PFSK-1 (cell line): Measurements from ENCODE around the gene GCAT.

Experiments
- POLR2AphosphoS5 ChIP-seq: IDR thresholded peaks from 2 replicates; pipeline ENCODE4 v1.6.1; 2012; ENCODE audit warnings: low read depth, mild to moderate bottlenecking, control low read depth, low read length, moderate library complexity
- REST ChIP-seq, 2 experiments: IDR thresholded peaks; 2 replicates each; pipeline versions ENCODE4 v1.6.1 to v1.8.0; 2011 to 2012; ENCODE audit warnings: low read depth in 2 of 2, low read length in 2 of 2, control low read depth in 1 of 2, inconsistent platforms in 1 of 2, mild to moderate bottlenecking in 1 of 2, moderate library complexity in 1 of 2; ENCODE audit not compliant: insufficient read depth in 1 of 2
- SIN3A ChIP-seq: IDR thresholded peaks from 2 replicates; pipeline ENCODE4 v1.6.1; 2012; ENCODE audit warnings: mild to moderate bottlenecking, low read length, moderate library complexity, borderline replicate concordance; ENCODE audit not compliant: insufficient read depth
- TAF1 ChIP-seq: IDR thresholded peaks from 2 replicates; pipeline ENCODE4 v1.6.1; 2012; ENCODE audit warnings: low read length, control low read depth, borderline replicate concordance; ENCODE audit not compliant: insufficient read depth

DNA sequence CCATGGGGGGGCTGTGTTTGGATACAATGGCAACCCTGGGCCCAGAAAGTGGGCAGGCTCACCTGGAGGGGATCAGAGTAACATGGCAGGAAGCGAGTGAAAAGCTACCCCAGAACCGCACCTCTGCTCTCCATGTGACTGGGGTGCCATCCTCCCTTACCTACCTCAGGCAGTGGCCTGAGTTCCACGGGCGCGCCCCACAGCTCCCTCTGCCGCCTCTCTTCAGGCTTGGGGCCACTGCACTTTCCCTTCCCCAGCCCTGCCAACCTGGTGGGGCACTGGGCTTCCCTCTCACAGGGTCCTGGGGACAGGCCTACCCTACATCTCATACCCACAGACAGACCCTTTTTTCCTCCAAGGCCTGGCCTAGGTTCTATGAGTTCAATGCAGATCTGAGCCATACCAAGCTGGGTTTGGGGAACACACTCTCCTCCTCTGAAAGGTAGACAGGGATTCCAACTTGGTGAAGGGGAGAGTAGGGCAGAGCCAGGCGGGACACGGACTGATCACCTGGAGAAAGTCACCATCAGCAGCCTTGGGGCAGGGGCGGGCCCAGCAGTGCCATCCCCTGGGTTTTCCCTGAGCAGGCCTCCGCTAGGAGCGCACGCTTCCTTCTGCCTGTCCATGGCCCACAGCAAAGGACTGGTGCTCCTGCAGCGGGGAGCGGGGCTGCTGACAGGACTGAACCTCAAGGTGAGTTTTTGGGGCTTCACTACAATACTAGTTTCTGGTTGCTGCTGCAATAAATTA is 22.5 kb downstream of the GCAT start:
- TF ChIP-seq SIN3A: no peak
- no peak for TF ChIP-seq POLR2AphosphoS5
- no peak for TF ChIP-seq REST (IDR thresholded peaks at IDR 0.05; ENCODE audit: insufficient read depth in 1 of 2, low read depth in 2 of 2, low read length in 2 of 2)
- TF ChIP-seq TAF1: no peak
